Measurements from ENCODE around the gene PPP1R37.

GRCh38 chr19:45069056-45069455 lies 23.9 kb upstream of the PPP1R37 start:
- TF ChIP-seq POLR2AphosphoS5 (IDR thresholded peaks at IDR 0.05), result no peak
- no peak for TF ChIP-seq CTCF (IDR thresholded peaks at IDR 0.05; ENCODE audit: poor library complexity, severe bottlenecking)
- TF ChIP-seq EP300 (conservative IDR thresholded peaks at IDR 0.05; ENCODE audit: poor library complexity, severe bottlenecking), result no peak
- TF ChIP-seq, protein P1, sequence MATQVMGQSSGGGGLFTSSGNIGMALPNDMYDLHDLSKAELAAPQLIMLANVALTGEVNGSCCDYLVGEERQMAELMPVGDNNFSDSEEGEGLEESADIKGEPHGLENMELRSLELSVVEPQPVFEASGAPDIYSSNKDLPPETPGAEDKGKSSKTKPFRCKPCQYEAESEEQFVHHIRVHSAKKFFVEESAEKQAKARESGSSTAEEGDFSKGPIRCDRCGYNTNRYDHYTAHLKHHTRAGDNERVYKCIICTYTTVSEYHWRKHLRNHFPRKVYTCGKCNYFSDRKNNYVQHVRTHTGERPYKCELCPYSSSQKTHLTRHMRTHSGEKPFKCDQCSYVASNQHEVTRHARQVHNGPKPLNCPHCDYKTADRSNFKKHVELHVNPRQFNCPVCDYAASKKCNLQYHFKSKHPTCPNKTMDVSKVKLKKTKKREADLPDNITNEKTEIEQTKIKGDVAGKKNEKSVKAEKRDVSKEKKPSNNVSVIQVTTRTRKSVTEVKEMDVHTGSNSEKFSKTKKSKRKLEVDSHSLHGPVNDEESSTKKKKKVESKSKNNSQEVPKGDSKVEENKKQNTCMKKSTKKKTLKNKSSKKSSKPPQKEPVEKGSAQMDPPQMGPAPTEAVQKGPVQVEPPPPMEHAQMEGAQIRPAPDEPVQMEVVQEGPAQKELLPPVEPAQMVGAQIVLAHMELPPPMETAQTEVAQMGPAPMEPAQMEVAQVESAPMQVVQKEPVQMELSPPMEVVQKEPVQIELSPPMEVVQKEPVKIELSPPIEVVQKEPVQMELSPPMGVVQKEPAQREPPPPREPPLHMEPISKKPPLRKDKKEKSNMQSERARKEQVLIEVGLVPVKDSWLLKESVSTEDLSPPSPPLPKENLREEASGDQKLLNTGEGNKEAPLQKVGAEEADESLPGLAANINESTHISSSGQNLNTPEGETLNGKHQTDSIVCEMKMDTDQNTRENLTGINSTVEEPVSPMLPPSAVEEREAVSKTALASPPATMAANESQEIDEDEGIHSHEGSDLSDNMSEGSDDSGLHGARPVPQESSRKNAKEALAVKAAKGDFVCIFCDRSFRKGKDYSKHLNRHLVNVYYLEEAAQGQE (IDR thresholded peaks at IDR 0.05; ENCODE audit: borderline replicate concordance), result no peak
- TF ChIP-seq EZH2 (IDR thresholded peaks at IDR 0.05; ENCODE audit: borderline replicate concordance, insufficient read depth, low read length, poor library complexity, severe bottlenecking), result no peak
- no peak for TF ChIP-seq MXI1 (conservative IDR thresholded peaks at IDR 0.05; ENCODE audit: poor library complexity, severe bottlenecking)
- TF ChIP-seq SMC3 (conservative IDR thresholded peaks at IDR 0.05; ENCODE audit: poor library complexity), result no peak
